SH-SY5Y (cell line): ENCODE results near the gene TMEFF1.

Experiments
- GATA2 ChIP-seq: IDR thresholded peaks from 2 replicates; pipeline ENCODE4 v1.6.1; 2011; ENCODE audit warnings: mild to moderate bottlenecking, low read depth, low read length
- GATA3 ChIP-seq: IDR thresholded peaks from 2 replicates; pipeline ENCODE4 v1.6.1; 2011; ENCODE audit warnings: low read depth, mild to moderate bottlenecking, low read length, moderate library complexity

GRCh38 chr9:100428871-100429654 is 43.9 kb upstream of the TMEFF1 start:
- TF ChIP-seq GATA3 (no peak), GATA2 (no peak)
